Cerebellar cortex (tissue), 1 donor: Measurements from ENCODE around the gene VCL.
"Not testable (repeated sequence)": the region's sequence is repeated elsewhere in the genome, so short reads cannot be mapped to it uniquely, and the experiment has no call there.

Experiments used
- DNase-seq: peaks from one replicate; pipeline ENCODE4 v3.0.0-alpha.2; 2015; ENCODE audit warnings: low spot score

VCL gene

GRCh38 chr10:73997787-73998622 is at the start of gene VCL:
Gene VCL, plus strand, starts transcription at chr10:73998116. Its CDS starts 92 bp downstream, at chr10:73998208.
- peak; percentile 98 for DNase-seq

- DNase-seq: no peak
Measured at GRCh38 chr10:73948947-73949633, 48.8 kb upstream of the VCL start.

DNA sequence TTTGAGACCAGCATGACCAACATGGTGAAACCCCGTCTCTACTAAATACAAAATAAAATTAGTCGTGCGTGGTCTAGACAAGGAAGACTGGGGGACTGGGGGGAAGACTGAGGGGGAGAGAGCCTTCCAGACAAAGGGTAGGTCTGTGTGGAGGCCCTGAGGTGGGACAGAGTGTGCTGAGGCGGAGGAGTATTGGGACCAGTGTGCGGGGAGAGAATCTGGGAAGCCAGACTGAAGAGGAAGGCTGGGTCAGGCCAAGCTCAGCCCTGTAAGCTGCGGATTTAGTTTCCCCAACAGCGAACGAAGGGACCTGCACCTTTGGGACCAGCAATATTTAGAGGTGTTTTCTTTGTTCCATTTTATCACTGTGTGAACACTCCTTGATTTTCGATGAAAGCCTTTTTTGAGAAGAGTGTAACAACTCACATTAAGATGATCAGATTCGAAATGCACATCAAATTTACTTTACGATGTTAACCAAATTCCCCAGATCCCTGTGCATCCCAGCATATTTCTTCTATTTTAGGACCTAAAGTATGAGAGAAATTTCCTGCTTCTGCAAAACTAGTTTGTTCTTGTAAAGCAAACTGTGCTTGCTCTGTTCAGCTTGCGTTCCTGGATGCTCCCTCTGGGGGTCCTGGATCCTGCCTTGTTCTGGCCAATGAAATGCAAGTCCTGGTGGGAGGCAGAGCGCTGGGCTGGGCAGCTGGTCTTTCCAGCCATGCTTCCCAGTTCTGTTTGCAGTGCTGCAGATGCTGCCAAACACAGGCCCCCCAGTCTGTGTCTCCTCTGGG is 47.6 kb upstream of the VCL start:
- no peak for DNase-seq

DNA sequence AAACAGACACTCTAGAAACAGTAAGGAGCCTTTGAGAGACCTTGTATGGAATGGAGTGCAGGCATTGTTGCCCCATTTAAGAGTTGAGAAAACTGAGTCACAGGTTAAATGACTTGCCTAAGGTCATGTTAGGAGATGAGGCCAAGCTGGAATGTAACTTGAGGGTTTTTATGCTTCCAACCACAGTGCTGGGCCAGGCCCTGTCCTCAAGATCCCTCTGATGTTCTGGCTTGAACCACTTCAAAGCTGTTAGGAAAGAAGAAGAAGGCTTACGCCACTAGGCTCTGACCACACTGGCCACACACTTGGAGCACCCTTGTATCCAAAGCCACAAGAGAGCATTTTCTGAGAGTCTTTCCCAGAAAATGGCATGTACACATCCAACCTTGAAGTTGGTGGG is 44.3 kb upstream of the VCL start:
- DNase-seq: no peak

GRCh38 chr10:73954737-73955136 is 43.2 kb upstream of the VCL start:
- no peak for DNase-seq

DNA sequence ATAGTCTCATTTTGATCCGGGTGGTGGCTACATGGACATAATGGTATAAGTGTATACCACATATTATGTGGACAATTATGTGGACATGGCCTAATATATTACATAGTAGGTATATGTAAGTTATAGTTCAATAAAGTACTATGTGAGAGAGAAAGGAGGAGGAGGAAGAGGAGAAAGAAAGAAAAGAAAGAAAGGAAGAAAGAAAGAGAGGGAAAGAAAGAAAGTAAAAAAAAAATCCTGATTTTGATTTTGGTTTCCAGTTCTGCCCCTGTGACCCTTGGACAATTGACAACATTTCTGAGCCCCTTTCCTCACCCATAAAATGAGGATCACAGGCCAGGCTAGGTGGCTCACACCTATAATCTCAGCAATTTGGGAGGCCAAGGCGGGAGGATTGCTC is 42.2 kb upstream of the VCL start:
- DNase-seq: no peak

DNA sequence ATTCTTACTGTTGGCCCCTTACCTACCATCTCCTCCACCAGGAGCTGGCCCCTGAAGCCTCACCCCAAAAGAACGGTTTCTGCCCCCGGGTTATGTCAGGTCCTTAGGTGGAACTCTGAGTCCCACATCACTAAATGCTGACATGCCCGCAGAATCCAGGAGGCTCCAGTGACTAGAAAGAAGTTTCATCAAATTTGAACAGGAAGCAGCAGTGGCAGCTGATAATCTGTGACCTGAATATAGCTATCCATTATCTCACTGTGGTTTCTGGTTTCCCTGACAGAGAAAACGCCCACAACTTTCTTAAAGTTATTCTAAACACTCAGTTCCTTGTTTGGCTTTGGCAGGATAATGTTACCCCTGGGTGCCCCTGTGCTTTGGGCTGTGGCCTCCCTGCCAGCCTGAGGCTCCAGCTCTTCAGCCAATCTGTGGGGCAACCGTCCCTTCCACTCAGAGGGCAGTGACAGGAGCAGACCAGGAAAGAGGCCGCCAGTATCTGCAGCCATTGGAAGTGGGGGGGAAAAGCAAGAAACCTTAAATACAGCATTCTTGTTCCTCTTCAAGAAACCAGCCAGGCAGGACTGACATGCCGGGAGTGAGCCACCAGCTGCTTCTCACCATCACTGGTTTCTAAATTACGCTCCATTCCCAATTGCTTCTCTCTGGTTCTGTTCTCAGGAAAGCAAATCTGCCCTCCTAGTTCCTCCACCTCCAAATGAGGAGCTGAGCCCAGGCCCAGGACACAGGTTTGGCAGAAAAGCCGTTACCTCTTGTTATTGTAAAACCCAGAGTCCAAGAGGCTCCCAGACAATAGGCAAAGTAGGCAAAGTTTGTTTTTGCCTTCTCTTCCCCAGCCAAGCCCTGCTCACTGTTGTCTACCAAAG is 41.2 kb upstream of the VCL start:
- no peak for DNase-seq

GRCh38 chr10:73959484-73960243 is 38.3 kb upstream of the VCL start:
- no peak for DNase-seq

- no peak for DNase-seq
Measured at GRCh38 chr10:73962386-73962785, 35.5 kb upstream of the VCL start.

DNA sequence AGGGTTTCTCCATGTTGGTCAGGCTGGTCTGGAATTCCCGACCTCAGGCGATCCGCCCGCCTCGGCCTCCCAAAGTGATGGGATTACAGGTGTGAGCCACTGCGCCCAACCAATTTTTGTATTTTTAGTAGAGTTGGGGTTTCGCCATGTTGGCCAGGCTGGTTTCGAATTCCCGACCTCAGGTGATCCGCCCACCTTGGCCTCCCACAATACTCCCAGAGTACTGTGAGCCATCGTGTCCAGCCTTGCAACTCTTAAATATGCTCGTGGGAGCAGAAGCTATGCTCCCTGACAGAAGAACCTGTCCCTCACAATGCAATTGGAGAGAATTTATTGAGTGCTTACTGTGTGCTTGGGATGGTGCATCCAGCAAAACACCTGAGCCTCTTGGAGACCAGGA is 34.4 kb upstream of the VCL start:
- not testable (repeated sequence) for DNase-seq

DNA sequence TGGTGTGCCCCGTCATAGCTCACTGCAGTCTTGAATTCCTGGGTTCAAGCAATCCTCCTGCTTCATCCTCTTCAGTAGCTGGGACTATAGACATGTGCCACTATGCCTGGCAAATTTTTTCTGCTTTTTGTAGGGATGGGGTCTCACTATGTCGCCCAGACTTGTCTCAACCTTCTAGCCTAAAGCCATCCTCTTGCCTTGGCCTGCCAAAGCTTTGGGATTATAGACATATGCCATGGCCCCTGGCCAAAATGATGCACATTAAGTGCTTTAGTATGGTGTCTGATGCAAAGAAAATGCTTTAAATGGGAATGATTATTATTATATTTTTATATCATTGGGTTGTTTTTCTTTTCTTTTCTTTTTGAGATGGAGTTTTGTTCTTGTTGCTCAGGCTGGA is 33.2 kb upstream of the VCL start:
- DNase-seq: no peak

DNA sequence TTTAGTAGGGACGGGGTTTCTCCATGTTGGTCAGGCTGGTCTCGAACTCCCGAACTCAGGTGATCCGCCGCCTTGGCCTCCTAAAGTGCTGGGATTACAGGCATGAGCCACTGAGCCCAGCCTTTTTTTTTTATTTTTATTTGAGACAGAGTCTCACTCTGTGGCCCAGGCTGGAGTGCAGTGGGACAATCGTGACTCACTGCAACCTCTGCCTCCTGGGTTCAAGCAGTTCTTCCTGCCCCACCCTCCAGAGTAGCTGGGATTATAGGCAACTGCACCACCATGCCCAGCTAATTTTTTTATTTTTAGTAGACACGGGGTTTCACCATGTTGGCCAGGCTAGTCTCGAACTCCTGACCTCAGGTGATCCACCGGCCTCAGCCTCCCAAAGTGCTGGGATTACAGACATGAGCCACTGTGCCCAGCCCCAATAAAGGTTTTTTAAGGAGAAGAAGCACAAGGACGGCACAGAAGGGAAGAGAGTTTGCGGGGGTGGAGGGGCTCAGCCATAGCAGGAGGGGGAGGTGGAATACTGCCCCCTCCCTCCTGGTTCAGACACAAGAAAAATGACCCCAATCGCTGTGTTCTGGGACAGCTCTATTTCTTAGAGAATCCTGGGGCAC is 32.5 kb upstream of the VCL start:
- not testable (repeated sequence) for DNase-seq

DNA sequence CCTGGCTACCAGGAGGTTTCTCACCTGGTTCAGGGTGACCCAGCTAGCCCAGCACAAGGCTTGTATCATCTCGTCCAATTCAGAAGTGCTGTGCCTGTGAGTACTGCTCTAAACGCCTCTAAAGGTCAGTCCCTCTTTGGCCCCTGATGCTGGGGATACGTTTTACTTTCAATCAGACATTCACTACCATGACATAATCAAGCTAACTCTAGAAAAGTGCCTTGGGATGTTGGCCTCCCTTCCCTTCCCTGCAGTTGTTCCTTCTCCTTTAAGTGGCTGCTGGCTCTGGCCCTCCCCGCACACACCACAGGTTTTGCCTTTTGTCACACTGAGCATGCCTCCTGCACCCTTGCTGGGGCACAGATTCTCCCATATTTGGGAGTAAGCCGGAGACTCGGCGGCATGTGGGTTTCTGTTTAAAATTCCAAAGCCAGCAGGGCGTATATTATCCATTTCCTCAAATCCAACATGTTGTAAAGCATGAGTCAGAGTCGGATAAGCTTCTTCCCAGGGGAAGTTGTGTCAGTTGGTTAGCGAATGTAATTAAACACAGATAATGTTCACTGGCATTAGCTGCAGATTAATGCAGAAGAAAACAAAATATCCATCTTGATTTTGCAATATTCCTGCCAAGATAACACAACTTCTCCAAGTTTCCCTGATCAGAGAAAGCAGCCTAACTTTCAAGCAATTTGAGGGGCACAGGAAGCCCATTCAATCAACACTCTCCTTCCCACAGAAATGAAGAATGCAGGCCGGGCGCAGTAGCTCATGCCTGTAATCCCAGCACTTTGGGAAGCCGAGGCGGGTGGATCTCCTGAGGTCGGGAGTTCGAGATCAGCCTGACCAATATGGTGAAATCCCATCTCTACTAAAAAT is 31.8 kb upstream of the VCL start:
- peak; percentile 98 for DNase-seq

DNA sequence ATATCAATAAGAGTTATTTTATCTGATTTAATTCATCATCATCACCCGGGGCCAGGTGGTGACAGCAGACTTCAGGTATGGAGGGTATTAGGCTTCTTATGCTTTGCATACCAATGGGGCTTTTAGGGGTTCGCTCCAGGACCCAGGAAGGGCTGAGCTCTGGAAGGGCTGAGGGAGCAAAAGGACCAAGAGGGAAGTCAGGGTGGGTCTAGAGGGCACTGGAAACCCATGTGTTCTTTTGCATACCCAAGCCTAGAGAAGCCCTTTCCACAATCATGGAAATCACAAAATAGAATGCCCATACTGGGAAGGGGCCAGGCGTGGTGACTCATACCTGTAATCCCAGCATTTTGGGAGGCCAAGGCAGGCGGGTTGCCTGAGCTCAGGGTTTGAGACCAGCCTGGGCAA is 30.9 kb upstream of the VCL start:
- DNase-seq: peak; percentile 56

GRCh38 chr10:73967544-73967943 is 30.4 kb upstream of the VCL start:
- peak; percentile 36 for DNase-seq

GRCh38 chr10:73968098-73968521 is 29.8 kb upstream of the VCL start:
- DNase-seq: peak; percentile 80

DNA sequence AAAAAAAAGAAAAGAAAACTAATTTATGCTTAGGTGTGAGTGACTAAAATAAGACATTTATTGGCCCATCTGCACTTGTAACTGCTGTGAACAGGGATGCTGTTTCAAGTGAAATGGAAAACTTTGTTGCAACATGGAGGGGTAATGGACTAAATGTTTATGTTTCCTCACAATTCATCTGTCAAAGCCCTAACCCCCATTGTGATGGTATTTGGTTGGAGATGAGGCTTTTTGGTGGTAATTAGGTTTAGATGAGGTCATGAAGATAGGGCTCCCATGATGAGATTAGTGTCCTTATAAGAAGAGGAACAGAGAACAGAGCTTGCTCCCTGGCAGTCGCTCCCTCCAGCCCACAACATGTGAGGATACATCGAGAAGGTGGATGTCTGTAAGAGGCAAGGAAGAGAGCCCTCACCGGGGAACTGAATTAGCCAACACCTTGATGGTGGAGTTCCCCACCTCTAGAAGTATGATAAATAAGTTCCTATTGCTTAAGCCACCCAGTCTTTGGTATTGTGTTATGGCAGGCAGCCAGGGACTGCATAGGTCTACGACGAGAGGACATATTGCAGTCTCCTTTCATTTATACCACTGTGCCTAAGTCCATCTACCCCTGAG is 28.6 kb upstream of the VCL start:
- no peak for DNase-seq

DNA sequence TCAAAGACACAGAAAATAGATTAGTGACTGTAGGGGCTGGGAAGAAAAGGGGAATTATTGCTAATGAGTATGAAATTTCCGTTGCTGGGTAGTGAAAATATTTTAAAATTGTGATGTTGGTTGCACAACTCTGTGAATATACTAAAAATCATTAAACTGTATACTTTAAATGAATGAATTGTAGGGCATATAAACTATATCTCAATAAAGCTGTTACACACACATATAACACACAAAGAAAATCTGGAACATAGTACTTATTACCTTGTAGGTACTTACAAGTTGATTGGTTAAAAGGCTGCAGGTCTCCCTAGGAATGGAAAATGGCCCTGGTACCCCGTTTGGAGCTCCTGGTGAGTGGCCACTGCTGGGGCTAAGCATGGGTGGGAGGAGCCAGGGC is 27.1 kb upstream of the VCL start:
- DNase-seq: no peak
